Neuronal stem cell (in vitro differentiated cells): ENCODE data around the gene CLIC3.

ENCODE experiments used
- DNase-seq: peaks from one replicate; pipeline ENCODE4 v3.0.0-alpha.2; 2013; ENCODE audit warnings: low spot score
- H2AFZ ChIP-seq: one replicate; pipeline ENCODE4 v1.6.1; 2013; ENCODE audit warnings: mild to moderate bottlenecking, low read length, inconsistent platforms
- H2AK5ac ChIP-seq: 2 replicates; pipeline ENCODE4 v1.6.1; 2013; ENCODE audit warnings: low read depth, mild to moderate bottlenecking, inconsistent platforms, low read length, moderate library complexity, mixed read lengths
- H2BK120ac ChIP-seq: 2 replicates; pipeline ENCODE4 v1.6.1; 2013; ENCODE audit warnings: low read depth, mild to moderate bottlenecking, inconsistent platforms, low read length, moderate library complexity, mixed read lengths
- H2BK12ac ChIP-seq: one replicate; pipeline ENCODE4 v1.6.1; 2013; ENCODE audit warnings: low read length, inconsistent platforms
- H2BK15ac ChIP-seq: 2 replicates; pipeline ENCODE4 v1.6.1; 2013; ENCODE audit warnings: mild to moderate bottlenecking, low read length, inconsistent platforms, mixed read lengths
- H2BK5ac ChIP-seq: one replicate; pipeline ENCODE4 v1.6.1; 2013; ENCODE audit warnings: inconsistent platforms, mild to moderate bottlenecking, low read length, moderate library complexity
- H3K14ac ChIP-seq: one replicate; pipeline ENCODE4 v1.6.1; 2013; ENCODE audit warnings: low read length, inconsistent platforms
- H3K18ac ChIP-seq: 2 replicates; pipeline ENCODE4 v1.6.1; 2013; ENCODE audit warnings: low read length, inconsistent platforms
- H3K23ac ChIP-seq: 2 replicates; pipeline ENCODE4 v1.6.1; 2013; ENCODE audit warnings: low read depth, mild to moderate bottlenecking, mixed read lengths, low read length, inconsistent platforms; ENCODE audit not compliant: poor library complexity
- H3K27ac ChIP-seq: replicated peaks from 3 replicates; pipeline ENCODE4 v1.5.1; 2013; ENCODE audit warnings: low read length, inconsistent platforms
- H3K27me3 ChIP-seq, 3 experiments: 2 replicates each; pipeline ENCODE4 v1.6.1; 2013; ENCODE audit warnings: low read length in 3 of 3, mild to moderate bottlenecking in 2 of 3, inconsistent platforms in 1 of 3, low read depth in 1 of 3, mixed read lengths in 1 of 3, moderate library complexity in 1 of 3; ENCODE audit not compliant: control insufficient read depth in 3 of 3, insufficient read depth in 3 of 3
- H3K36me3 ChIP-seq, 2 donors: replicated peaks in 1 of 2; 2 replicates each; pipeline ENCODE4 v1.6.1; 2013; ENCODE audit warnings: low read length in 2 of 2; ENCODE audit not compliant: control insufficient read depth in 2 of 2, insufficient read depth in 2 of 2
- H3K4ac ChIP-seq: 2 replicates; pipeline ENCODE4 v1.6.1; 2013; ENCODE audit warnings: inconsistent platforms, mild to moderate bottlenecking, low read length, moderate library complexity
- H3K4me1 ChIP-seq, 2 donors: 1 replicate in 1 of 2; 2 replicates in 1 of 2; pipeline ENCODE4 v1.6.1; 2013; ENCODE audit warnings: low read length in 2 of 2, low read depth in 1 of 2; ENCODE audit not compliant: control insufficient read depth in 2 of 2, insufficient read depth in 1 of 2
- H3K4me2 ChIP-seq: one replicate; pipeline ENCODE4 v1.6.1; 2013; ENCODE audit warnings: mild to moderate bottlenecking, low read length, inconsistent platforms; ENCODE audit not compliant: insufficient read depth, poor library complexity, severe bottlenecking
- H3K4me3 ChIP-seq, 2 donors: 2 replicates each; pipeline ENCODE4 v1.5.1; 2013; ENCODE audit warnings: low read length in 2 of 2, mild to moderate bottlenecking in 2 of 2, inconsistent platforms in 1 of 2, moderate library complexity in 1 of 2
- H3K79me1 ChIP-seq: one replicate; pipeline ENCODE4 v1.6.1; 2013; ENCODE audit warnings: low read depth, mild to moderate bottlenecking, inconsistent platforms, low read length, moderate library complexity
- H3K9ac ChIP-seq: one replicate; pipeline ENCODE4 v1.6.1; 2013; ENCODE audit warnings: mild to moderate bottlenecking, low read depth, low read length, inconsistent platforms; ENCODE audit not compliant: poor library complexity
- H3K9me3 ChIP-seq, 2 donors: replicated peaks in 1 of 2; 2 replicates each; pipeline versions ENCODE3 to v1.6.1; 2013; ENCODE audit warnings: low read length in 2 of 2, mild to moderate bottlenecking in 2 of 2, inconsistent platforms in 1 of 2, low read depth in 1 of 2, mixed read lengths in 1 of 2, moderate library complexity in 1 of 2; ENCODE audit not compliant: control insufficient read depth in 2 of 2, insufficient read depth in 1 of 2
- H4K8ac ChIP-seq: one replicate; pipeline ENCODE4 v1.6.1; 2013; ENCODE audit warnings: low read depth, mild to moderate bottlenecking, inconsistent platforms, low read length, moderate library complexity
- H4K91ac ChIP-seq: one replicate; pipeline ENCODE4 v1.6.1; 2013; ENCODE audit warnings: low read length, low read depth, mild to moderate bottlenecking, inconsistent platforms; ENCODE audit not compliant: poor library complexity
- WGBS, 2 donors: extraction: QIAGEN DNeasy Blood & Tissue Kit; methylation state at CpG; one replicate each; pipeline ENCODE4 v1.1.7; 2013; ENCODE audit warnings: missing lambda C conversion rate in 2 of 2, mixed read lengths in 1 of 2; ENCODE audit not compliant: insufficient read length in 2 of 2, insufficient replicate concordance in 1 of 2; ENCODE audit errors: extremely low coverage in 2 of 2; 5-methylcytosine and 5-hydroxymethylcytosine counted together

Gene CLIC3

DNA sequence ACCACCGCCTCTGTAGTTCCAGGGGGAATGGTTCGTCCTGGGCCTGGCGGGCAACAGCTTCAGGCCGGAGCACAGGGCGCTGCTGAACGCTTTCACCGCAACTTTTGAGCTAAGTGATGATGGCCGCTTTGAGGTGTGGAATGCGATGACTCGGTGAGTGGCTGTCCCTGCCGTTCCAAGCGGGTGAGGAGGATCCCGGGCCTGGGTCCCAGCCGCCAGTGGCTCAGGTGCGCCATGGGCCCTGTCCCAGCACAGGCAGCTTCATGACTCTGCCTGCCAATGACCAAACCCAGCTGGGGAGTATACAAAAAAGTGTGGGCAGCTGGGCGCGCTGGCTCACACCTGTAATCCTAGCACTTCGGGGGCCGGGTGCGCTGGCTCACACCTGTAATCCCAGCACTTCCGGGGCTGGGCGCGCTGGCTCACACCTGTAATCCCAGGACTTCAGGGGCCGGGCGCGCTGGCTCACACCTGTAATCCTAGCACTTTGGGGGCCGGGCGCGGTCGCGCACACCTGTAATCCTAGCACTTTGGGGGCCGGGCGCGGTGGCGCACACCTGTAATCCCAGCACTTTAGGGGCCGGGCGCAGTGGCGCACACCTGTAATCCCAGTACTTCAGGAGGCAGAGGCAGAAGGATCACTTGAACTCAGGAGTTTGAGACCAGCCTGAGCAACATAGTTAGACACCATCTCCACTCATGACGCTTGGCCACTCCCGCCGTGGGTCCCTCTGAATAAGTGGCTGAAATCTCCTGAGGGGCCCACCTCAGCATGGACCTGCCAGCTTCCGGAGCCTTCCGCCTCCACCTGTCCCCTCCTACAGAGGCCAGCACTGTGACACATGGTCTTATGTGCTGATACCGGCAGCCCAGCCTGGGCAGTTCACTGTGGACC is 43.2 kb downstream of the CLIC3 start:
- H3K9ac ChIP-seq: no peak overlapping the region
- no peak overlapping the region for H3K4me3 ChIP-seq
- H3K4me1 ChIP-seq: peaks cover 11 to 16% of the 10 kb centered on the region in 2 donors
- DNase-seq: no peak
- no peak overlapping the region for H3K4me2 ChIP-seq
- no peak overlapping the region for H3K18ac ChIP-seq
- no peak overlapping the region for H3K4ac ChIP-seq
- no CpG with 5 or more reads among the region's 44 CpGs for WGBS, 2 donors
- no peak overlapping the region for H3K14ac ChIP-seq
- H2BK15ac ChIP-seq: peak overlapping the region; percentile 75
- H3K23ac ChIP-seq: peak overlapping the region; percentile 43
- peak overlapping the region; percentile 90 for H2AK5ac ChIP-seq
- H2AFZ ChIP-seq: no peak overlapping the region
- H4K91ac ChIP-seq: no peak overlapping the region
- peak overlapping the region; percentile 73 for H2BK12ac ChIP-seq
- H2BK120ac ChIP-seq: no peak overlapping the region
- no peak overlapping the region for H4K8ac ChIP-seq
- no peak overlapping the region for H3K27ac ChIP-seq
- H2BK5ac ChIP-seq: peak overlapping the region; percentile 87
- no peaks in the 10 kb centered on the region for H3K79me1 ChIP-seq
- no peaks in the 10 kb centered on the region for H3K9me3 ChIP-seq
- H3K36me3 ChIP-seq: no peaks in the 10 kb centered on the region
- H3K27me3 ChIP-seq: peaks cover 0 to 13% (median 0%) of the 10 kb centered on the region in 3 experiments

- no peak overlapping the region for H3K14ac ChIP-seq
- peaks cover 11 to 16% of the 10 kb centered on the region in 2 donors for H3K4me1 ChIP-seq
- H2AFZ ChIP-seq: peak overlapping the region; percentile 53
- H2BK12ac ChIP-seq: peak overlapping the region; percentile 84
- peak overlapping the region; percentile 81 for H2BK15ac ChIP-seq
- no peak overlapping the region for H3K27ac ChIP-seq
- H2BK5ac ChIP-seq: peak overlapping the region; percentile 87
- peak overlapping the region; percentile 94 for H2BK120ac ChIP-seq
- H3K79me1 ChIP-seq: no peaks in the 10 kb centered on the region
- no peak overlapping the region for H4K91ac ChIP-seq
- no peak overlapping the region for H3K4me3 ChIP-seq
- no peak overlapping the region for H3K4ac ChIP-seq
- H3K9ac ChIP-seq: no peak overlapping the region
- no peak overlapping the region for H3K4me2 ChIP-seq
- no peaks in the 10 kb centered on the region for H3K9me3 ChIP-seq
- H3K23ac ChIP-seq: no peak overlapping the region
- H4K8ac ChIP-seq: no peak overlapping the region
- no peaks in the 10 kb centered on the region for H3K36me3 ChIP-seq
- H2AK5ac ChIP-seq: peak overlapping the region; percentile 82
- no CpG with 5 or more reads among the region's 15 CpGs for WGBS, 2 donors
- DNase-seq: no peak
- H3K18ac ChIP-seq: peak overlapping the region; percentile 87
- H3K27me3 ChIP-seq: peaks cover 0 to 13% (median 0%) of the 10 kb centered on the region in 3 experiments
Observed at GRCh38 chr9:136952321-136952850, 44.0 kb downstream of the CLIC3 start.

DNA sequence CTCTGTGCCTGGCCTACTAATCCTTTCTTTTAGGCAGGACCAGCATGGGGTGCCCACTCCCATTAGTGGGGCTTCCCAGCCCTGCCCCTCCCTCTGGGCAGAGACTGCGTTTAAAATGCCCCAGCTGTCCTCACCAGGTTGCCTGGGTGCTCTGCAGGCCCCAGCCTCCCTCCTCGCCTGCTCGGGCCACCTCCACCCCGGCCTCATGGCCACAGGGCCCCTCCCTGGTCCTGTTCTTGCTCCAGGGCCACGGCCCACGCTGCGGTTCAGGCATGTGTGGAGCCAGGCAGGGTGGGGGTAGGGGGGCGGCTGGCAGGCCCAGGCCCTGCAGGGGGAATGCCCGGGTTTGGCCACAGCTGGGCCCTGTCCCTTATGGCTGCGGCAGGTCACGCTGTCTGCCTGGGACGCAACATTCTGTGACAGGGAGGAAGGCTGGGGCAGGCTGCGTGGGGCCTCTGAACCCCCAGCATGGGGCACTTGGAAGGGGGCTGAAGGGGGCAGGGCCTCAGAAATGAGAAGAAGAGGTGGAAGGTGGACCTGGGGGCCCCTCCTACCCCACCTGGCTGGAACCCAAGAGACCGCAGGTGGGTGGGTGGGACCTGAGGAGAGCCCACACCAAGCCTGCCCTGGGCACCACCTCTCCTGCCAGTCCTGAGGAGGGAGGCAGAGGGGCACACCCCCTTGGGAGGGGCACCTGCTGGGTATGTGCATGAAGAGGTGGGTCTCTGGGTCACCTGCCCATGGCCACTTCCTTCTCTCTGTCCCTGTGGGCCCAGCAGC is 44.6 kb downstream of the CLIC3 start, which contains the start of gene LCN12:
Gene LCN12 (plus strand): TSS at position 733 of the 780 bp plus-strand sequence. CDS start 55 bp downstream, outside the sequence.
- Histone ChIP-seq H3K27ac (no peak within 1 kb of the TSS), H3K23ac (peak within 1 kb of the TSS; percentile 43), H3K14ac (no peak within 1 kb of the TSS), H3K4me2 (no peak within 1 kb of the TSS), H3K4me1 (peaks cover 11 to 16% of the 10 kb centered on the region in 2 donors), H2AK5ac (peak within 1 kb of the TSS; percentile 82), H2BK12ac (peak within 1 kb of the TSS; percentile 84), H2BK15ac (peak within 1 kb of the TSS; percentile 81), H3K4me3 (no peak within 1 kb of the TSS), H3K9me3 (no peaks in the 10 kb centered on the region), H2BK120ac (peak within 1 kb of the TSS; percentile 94), H3K9ac (no peak within 1 kb of the TSS), H3K18ac (peak within 1 kb of the TSS; percentile 87), H3K79me1 (no peaks in the 10 kb centered on the region), H4K91ac (no peak within 1 kb of the TSS), H3K27me3 (peaks cover 0 to 13% (median 0%) of the 10 kb centered on the region in 3 experiments), H3K36me3 (no peaks in the 10 kb centered on the region), H2AFZ (peak within 1 kb of the TSS; percentile 53), H2BK5ac (peak within 1 kb of the TSS; percentile 87), H3K4ac (peak within 1 kb of the TSS; percentile 76), H4K8ac (no peak within 1 kb of the TSS)
- no peak for DNase-seq
- no CpG with 5 or more reads among the region's 14 CpGs for WGBS, 2 donors
